K562 (cell line): Measurements from ENCODE around the gene DDIT3. TPM values are rescaled to one million over a fixed set of nuclear protein-coding genes. Genes with fewer than 3 reads are reported as not detected.

Experiments
- GABPA ChIP-seq: fragments of 200-800 bp; sonication (Bioruptor generic); conservative IDR thresholded peaks from 2 replicates; pipeline ENCODE4 v1.6.1; 2016; ENCODE audit warnings: low read depth, missing genetic modification characterization, missing compliant biosample characterization
- NR1H2 ChIP-seq: sonication (generic); formaldehyde crosslinking; IDR thresholded peaks from 2 replicates; pipeline ENCODE4 v1.4.0; 2020; ENCODE audit warnings: mild to moderate bottlenecking, missing genetic modification reagents
- NRF1 ChIP-seq, 2 experiments: fragments of 450-650 bp; IDR thresholded peaks in 1 of 2; conservative IDR thresholded peaks in 1 of 2; 2 replicates each; pipeline ENCODE4 v1.6.1; 2014; ENCODE audit warnings: mild to moderate bottlenecking in 2 of 2
- STAG1 ChIP-seq: sonication (generic); formaldehyde crosslinking; IDR thresholded peaks from 2 replicates; pipeline ENCODE4 v1.5.0; 2020; ENCODE audit warnings: missing genetic modification reagents, borderline replicate concordance
- TCF7 ChIP-seq: sonication (generic); IDR thresholded peaks from 2 replicates; pipeline ENCODE4 v1.6.1; 2016; ENCODE audit warnings: antibody characterized with exemption, borderline replicate concordance
- ZFX ChIP-seq: sonication (generic); formaldehyde crosslinking; IDR thresholded peaks from 2 replicates; pipeline ENCODE4 v1.8.0; 2022; ENCODE audit warnings: mild to moderate bottlenecking, missing genetic modification reagents, moderate library complexity
- ZNF644 ChIP-seq: fragments of 200-800 bp; sonication (Bioruptor generic); IDR thresholded peaks from 2 replicates; pipeline ENCODE4 v1.6.1; 2016; ENCODE audit warnings: low read depth, missing genetic modification characterization, missing compliant biosample characterization
- polyA plus RNA-seq, 8 experiments: library from polyadenylated mRNA; depleted of rRNA in 4 of 8; stranded (reverse) in 5 of 8; unstranded in 3 of 8; fragments of >200 nt; fragmentation: Nextera tagmentation in 2 of 8; fragmentation: Illumina TruSeq in 1 of 8; extraction: Ambion mirVana in 2 of 8; extraction: Trizol in 1 of 8; gene quantifications; 2 replicates each; pipeline versions ENCODE4 v1.2.1 to v1.2.3, GENCODE V29; 2011 to 2014; ENCODE audit warnings: inconsistent platforms in 1 of 8, missing spikeins in 1 of 8
- total RNA-seq, 7 experiments: library from RNA; depleted of rRNA in 6 of 7; stranded (reverse); fragments of >200 nt in 6 of 7; fragmentation: Illumina TruSeq in 2 of 7; extraction: Trizol in 2 of 7; gene quantifications; 2 replicates each; pipeline versions ENCODE4 v1.2.1 to v1.2.3, GENCODE V29; 2011 to 2021; ENCODE audit warnings: low replicate concordance in 1 of 7
- TF ChIP-seq, protein P1 (sequence below): fragments of 250-450 bp; sonication (Bioruptor Pico); IDR thresholded peaks from 2 replicates; pipeline ENCODE4 v1.4.0; 2020
- TF ChIP-seq, protein P2 (sequence below): fragments of 150-350 bp; conservative IDR thresholded peaks from 2 replicates; pipeline ENCODE4 v1.6.1; 2014; ENCODE audit warnings: low read length
- TF ChIP-seq, protein P3 (sequence below): fragments of 200-800 bp; sonication (Bioruptor generic); IDR thresholded peaks from 2 replicates; pipeline ENCODE4 v1.6.1; 2017; ENCODE audit warnings: missing genetic modification characterization, missing compliant biosample characterization
- TF ChIP-seq, protein P4 (sequence below): sonication (generic); formaldehyde crosslinking; IDR thresholded peaks from 2 replicates; pipeline ENCODE4 v1.8.0; 2022; ENCODE audit warnings: mild to moderate bottlenecking, missing genetic modification reagents
- TF ChIP-seq, protein P5 (sequence below), 3 experiments: IDR thresholded peaks in 2 of 3; conservative IDR thresholded peaks in 1 of 3; 2 replicates each; pipeline ENCODE4 v1.5.1; 2011 to 2012; ENCODE audit warnings: low read length in 3 of 3, mild to moderate bottlenecking in 3 of 3, control low read depth in 2 of 3, improper control_type of control experiment in 1 of 3, inconsistent platforms in 1 of 3, low read depth in 1 of 3, mixed read lengths in 1 of 3, moderate library complexity in 1 of 3; ENCODE audit not compliant: insufficient read depth in 2 of 3

Gene DDIT3
- total and polyA plus RNA-seq, 9 of the 15 experiments (the other 6 are each of a cell fraction or from before 2014, with no cell fraction given) = 59.1 to 272 (median 89.9) TPM

DNA sequence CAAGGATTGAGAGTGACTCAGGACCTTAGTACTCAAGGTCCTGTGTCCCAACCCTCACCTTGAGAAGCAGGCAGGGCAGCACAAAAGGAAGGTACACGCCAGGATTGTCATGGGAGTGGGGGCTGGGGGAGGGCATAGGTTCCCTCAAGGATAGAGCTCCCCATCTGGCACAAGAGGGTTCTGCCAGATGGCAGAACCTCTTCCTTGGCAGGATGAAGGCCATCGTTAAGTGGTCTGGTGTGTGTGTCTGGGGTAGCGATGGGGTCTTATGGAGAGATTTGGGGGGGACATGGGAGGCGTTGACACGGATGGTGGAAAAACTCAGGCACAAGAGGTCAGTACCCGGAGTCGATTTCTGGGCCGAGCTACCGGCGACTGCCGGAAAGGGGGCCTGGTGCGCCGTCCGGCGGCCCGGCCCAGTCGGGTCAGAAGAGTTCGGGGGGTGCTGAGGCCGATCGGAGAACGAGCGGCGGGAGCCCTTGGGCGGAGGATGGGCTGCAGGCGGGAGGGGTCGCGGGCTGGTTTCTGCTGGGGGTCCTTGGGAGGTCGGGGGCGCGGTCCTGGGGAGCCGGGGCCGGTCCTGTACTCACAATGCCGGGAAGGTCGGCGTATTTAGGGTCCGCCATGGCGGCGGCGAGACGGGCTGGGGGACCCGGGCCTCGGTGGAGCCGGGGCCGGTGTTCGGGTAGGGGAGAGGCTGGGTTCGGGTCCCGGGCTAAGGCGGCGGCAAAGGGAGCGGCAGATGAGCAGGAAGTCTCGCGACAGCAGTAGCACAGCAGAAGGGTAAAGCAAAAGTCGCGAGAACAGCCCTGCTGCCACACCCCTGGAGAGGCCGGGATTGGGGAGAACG, 26.3 kb upstream of the DDIT3 start, which contains the start of gene DCTN2 (continued):
- TF ChIP-seq, protein P1, sequence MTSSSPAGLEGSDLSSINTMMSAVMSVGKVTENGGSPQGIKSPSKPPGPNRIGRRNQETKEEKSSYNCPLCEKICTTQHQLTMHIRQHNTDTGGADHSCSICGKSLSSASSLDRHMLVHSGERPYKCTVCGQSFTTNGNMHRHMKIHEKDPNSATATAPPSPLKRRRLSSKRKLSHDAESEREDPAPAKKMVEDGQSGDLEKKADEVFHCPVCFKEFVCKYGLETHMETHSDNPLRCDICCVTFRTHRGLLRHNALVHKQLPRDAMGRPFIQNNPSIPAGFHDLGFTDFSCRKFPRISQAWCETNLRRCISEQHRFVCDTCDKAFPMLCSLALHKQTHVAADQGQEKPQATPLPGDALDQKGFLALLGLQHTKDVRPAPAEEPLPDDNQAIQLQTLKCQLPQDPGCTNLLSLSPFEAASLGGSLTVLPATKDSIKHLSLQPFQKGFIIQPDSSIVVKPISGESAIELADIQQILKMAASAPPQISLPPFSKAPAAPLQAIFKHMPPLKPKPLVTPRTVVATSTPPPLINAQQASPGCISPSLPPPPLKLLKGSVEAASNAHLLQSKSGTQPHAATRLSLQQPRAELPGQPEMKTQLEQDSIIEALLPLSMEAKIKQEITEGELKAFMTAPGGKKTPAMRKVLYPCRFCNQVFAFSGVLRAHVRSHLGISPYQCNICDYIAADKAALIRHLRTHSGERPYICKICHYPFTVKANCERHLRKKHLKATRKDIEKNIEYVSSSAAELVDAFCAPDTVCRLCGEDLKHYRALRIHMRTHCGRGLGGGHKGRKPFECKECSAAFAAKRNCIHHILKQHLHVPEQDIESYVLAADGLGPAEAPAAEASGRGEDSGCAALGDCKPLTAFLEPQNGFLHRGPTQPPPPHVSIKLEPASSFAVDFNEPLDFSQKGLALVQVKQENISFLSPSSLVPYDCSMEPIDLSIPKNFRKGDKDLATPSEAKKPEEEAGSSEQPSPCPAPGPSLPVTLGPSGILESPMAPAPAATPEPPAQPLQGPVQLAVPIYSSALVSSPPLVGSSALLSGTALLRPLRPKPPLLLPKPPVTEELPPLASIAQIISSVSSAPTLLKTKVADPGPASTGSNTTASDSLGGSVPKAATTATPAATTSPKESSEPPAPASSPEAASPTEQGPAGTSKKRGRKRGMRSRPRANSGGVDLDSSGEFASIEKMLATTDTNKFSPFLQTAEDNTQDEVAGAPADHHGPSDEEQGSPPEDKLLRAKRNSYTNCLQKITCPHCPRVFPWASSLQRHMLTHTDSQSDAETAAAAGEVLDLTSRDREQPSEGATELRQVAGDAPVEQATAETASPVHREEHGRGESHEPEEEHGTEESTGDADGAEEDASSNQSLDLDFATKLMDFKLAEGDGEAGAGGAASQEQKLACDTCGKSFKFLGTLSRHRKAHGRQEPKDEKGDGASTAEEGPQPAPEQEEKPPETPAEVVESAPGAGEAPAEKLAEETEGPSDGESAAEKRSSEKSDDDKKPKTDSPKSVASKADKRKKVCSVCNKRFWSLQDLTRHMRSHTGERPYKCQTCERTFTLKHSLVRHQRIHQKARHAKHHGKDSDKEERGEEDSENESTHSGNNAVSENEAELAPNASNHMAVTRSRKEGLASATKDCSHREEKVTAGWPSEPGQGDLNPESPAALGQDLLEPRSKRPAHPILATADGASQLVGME (CRISPR knock-in tag) = no peak
- TF ChIP-seq, protein P2, sequence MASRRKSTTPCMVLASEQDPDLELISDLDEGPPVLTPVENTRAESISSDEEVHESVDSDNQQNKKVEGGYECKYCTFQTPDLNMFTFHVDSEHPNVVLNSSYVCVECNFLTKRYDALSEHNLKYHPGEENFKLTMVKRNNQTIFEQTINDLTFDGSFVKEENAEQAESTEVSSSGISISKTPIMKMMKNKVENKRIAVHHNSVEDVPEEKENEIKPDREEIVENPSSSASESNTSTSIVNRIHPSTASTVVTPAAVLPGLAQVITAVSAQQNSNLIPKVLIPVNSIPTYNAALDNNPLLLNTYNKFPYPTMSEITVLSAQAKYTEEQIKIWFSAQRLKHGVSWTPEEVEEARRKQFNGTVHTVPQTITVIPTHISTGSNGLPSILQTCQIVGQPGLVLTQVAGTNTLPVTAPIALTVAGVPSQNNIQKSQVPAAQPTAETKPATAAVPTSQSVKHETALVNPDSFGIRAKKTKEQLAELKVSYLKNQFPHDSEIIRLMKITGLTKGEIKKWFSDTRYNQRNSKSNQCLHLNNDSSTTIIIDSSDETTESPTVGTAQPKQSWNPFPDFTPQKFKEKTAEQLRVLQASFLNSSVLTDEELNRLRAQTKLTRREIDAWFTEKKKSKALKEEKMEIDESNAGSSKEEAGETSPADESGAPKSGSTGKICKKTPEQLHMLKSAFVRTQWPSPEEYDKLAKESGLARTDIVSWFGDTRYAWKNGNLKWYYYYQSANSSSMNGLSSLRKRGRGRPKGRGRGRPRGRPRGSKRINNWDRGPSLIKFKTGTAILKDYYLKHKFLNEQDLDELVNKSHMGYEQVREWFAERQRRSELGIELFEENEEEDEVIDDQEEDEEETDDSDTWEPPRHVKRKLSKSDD = peak; percentile 95; the same call in 1 of the 2 replicates
- peak; percentile 60; the same call in 1 of the 2 replicates for TF ChIP-seq TCF7
- peak; percentile 58 to 65; a peak in 3 of 4 replicates for TF ChIP-seq NRF1 (conservative IDR thresholded peaks at IDR 0.05 in 1 of 2, IDR thresholded peaks at IDR 0.05 in 1 of 2)
- TF ChIP-seq, protein P3, sequence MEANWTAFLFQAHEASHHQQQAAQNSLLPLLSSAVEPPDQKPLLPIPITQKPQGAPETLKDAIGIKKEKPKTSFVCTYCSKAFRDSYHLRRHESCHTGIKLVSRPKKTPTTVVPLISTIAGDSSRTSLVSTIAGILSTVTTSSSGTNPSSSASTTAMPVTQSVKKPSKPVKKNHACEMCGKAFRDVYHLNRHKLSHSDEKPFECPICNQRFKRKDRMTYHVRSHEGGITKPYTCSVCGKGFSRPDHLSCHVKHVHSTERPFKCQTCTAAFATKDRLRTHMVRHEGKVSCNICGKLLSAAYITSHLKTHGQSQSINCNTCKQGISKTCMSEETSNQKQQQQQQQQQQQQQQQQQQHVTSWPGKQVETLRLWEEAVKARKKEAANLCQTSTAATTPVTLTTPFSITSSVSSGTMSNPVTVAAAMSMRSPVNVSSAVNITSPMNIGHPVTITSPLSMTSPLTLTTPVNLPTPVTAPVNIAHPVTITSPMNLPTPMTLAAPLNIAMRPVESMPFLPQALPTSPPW = peak; percentile 13
- 0 out of 2 replicates have a peak, but pooled peaks have one; percentile 21 for TF ChIP-seq NR1H2 (CRISPR knock-in tag)
- peak; percentile 30; the same call in 1 of the 2 replicates for TF ChIP-seq STAG1 (CRISPR knock-in tag)
- TF ChIP-seq ZFX (CRISPR knock-in tag) = peak; percentile 92
- peak; percentile 52 for TF ChIP-seq GABPA (tag)
- no peak for TF ChIP-seq ZNF644 (tag)
- TF ChIP-seq, protein P4, sequence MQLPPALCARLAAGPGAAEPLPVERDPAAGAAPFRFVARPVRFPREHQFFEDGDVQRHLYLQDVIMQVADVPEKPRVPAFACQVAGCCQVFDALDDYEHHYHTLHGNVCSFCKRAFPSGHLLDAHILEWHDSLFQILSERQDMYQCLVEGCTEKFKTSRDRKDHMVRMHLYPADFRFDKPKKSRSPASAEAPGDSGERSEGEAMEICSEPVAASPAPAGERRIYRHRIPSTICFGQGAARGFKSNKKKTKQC (CRISPR knock-in tag) = peak; percentile 32; the same call in 1 of the 2 replicates
- TF ChIP-seq, protein P5, sequence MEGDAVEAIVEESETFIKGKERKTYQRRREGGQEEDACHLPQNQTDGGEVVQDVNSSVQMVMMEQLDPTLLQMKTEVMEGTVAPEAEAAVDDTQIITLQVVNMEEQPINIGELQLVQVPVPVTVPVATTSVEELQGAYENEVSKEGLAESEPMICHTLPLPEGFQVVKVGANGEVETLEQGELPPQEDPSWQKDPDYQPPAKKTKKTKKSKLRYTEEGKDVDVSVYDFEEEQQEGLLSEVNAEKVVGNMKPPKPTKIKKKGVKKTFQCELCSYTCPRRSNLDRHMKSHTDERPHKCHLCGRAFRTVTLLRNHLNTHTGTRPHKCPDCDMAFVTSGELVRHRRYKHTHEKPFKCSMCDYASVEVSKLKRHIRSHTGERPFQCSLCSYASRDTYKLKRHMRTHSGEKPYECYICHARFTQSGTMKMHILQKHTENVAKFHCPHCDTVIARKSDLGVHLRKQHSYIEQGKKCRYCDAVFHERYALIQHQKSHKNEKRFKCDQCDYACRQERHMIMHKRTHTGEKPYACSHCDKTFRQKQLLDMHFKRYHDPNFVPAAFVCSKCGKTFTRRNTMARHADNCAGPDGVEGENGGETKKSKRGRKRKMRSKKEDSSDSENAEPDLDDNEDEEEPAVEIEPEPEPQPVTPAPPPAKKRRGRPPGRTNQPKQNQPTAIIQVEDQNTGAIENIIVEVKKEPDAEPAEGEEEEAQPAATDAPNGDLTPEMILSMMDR (IDR thresholded peaks at IDR 0.05 in 2 of 3, conservative IDR thresholded peaks at IDR 0.05 in 1 of 3; ENCODE audit: insufficient read depth in 2 of 3, low read depth in 1 of 3, low read length in 3 of 3) = peak in 1 of 3 experiments; percentile 26; a peak in 2 of 6 replicates
